Spinal cord (tissue), 10 donors: ENCODE measurements around the gene PALM2AKAP2. TPM values are rescaled to one million over a fixed set of nuclear protein-coding genes. Genes with fewer than 3 reads are reported as not detected.
A peak's percentile ranks its signal among the peaks of the same experiment; 100 is the strongest.

Source experiments
- DNase-seq, 6 donors: peaks; one replicate each; pipeline versions ENCODE4 v3.0.0 to v3.0.0-alpha.2; 2013 to 2015; ENCODE audit warnings: low spot score in 6 of 6, low read depth in 4 of 6
- H3K27ac ChIP-seq: one replicate; pipeline ENCODE4 v1.5.1; 2013; ENCODE audit warnings: low read depth, low read length, control low read depth
- H3K27me3 ChIP-seq: one replicate; pipeline ENCODE4 v1.6.1; 2013; ENCODE audit warnings: low read length; ENCODE audit not compliant: control insufficient read depth, insufficient read depth
- H3K36me3 ChIP-seq: one replicate; pipeline ENCODE4 v1.6.1; 2013; ENCODE audit warnings: low read length; ENCODE audit not compliant: control insufficient read depth, insufficient read depth
- H3K4me1 ChIP-seq: one replicate; pipeline ENCODE4 v1.6.1; 2013; ENCODE audit warnings: low read length; ENCODE audit not compliant: control insufficient read depth, insufficient read depth
- H3K4me3 ChIP-seq: one replicate; pipeline ENCODE4 v1.5.1; 2013; ENCODE audit warnings: low read depth, low read length, control low read depth
- H3K9me3 ChIP-seq: one replicate; pipeline ENCODE4 v1.6.1; 2013; ENCODE audit warnings: low read length; ENCODE audit not compliant: control insufficient read depth, insufficient read depth
- WGBS: methylation state at CpG from one replicate; pipeline ENCODE4 v1.1.5; 2013; ENCODE audit warnings: missing lambda C conversion rate; ENCODE audit not compliant: insufficient coverage; 5-methylcytosine and 5-hydroxymethylcytosine counted together
- polyA plus RNA-seq, 2 donors: library from polyadenylated mRNA; unstranded; fragments of 120-200 nt; gene quantifications; one replicate each; pipeline ENCODE4 v1.2.1, GENCODE V29; 2013; ENCODE audit not compliant: insufficient read length in 2 of 2
- total RNA-seq, 2 donors: library from RNA; depleted of rRNA in 1 of 2; stranded (reverse); fragments of 120-200 nt in 1 of 2; fragments of >200 nt in 1 of 2; gene quantifications; one replicate each; pipeline versions ENCODE4 v1.2.3 to v1.2.4, GENCODE V29; 2013 to 2014
- donor health status: healthy.

Gene PALM2AKAP2
- total and polyA plus RNA-seq, 4 donors, result 6.7 to 16.3 (median 9.0) TPM

DNA sequence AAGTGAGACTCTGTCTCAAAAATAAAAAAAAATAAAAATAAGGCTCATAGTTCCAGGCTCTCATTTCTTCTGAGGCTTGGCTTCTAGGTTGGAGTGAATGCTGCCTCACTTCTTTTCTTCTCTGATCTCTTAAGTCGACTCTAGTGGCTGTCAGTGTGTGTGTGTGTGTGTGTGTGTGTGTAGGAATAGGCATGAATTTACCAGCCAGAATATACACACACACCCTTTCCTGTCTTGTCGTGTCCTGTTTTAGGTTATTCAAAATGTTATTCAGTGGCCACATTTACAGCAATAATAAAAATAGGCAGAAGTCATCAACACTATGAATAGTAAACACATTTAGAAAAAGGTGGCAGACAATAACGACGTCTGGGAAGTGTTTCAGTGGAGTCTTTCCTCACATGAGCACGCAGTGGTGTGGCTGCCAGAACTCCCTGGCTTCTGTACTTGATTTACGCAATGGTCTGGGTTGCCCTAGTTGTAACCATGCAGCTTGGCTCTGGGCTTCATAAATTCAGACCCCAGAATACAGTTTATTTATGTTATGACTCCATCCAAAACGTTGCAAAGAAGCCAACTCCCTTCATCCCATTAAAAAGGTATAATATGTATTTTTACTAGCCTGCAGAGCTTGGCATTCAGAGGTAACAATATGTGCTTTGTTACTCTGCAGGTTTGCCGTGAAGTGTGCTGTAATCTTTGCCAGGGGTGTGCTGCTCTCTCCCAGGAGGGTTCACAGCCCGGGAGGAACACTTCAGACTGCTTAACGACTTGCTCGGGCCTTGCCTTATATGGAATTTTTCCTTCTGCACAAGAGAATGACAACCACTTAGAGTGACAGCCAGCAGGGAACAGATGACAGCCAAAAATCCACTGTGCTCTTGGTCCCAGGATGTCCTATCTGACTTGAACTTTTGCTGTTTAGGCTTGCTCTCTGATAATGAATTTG, 34.4 kb upstream of the PALM2AKAP2 start:
- H3K36me3 ChIP-seq, result no peaks in the 10 kb centered on the region

DNA sequence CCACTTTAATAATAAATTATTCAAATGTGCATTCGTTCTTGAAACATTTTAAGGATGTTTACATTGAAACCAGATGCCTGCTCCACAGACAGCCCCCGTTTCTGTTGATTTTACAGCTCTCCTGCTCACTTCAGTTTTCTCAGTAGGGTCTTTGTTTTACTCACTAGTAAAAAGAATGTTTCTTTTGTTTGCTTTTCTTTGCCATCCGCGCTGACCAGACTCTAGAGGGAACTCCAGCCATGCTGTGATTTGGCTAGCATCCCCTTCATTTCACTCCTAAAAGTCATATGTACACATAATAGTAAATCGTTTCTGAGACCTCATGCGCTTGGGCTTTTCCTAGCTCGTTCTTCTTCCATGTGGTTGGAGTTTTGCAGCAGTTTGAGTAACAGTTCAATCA, 28.7 kb upstream of the PALM2AKAP2 start:
- DNase-seq, result peak in 4 of 6 donors; percentile 15 to 77 (median 42)
- Histone ChIP-seq H3K27me3 (peaks cover 18% of the 10 kb centered on the region), H3K9me3 (no peaks in the 10 kb centered on the region), H3K27ac (peak overlapping the region; percentile 21), H3K4me1 (no peaks in the 10 kb centered on the region), H3K4me3 (no peak overlapping the region), H3K36me3 (no peaks in the 10 kb centered on the region)
- WGBS, result 14% methylated on average over 2 of the region's 7 CpGs

More for the DNA sequence above, 34.4 kb upstream of the PALM2AKAP2 start:
- no peak overlapping the region for H3K27ac ChIP-seq
- peak in 5 of 6 donors; percentile 22 to 90 (median 49) for DNase-seq
- H3K4me3 ChIP-seq, result no peak overlapping the region
- H3K9me3 ChIP-seq, result no peaks in the 10 kb centered on the region
- 8% methylated on average over 5 of the region's 11 CpGs for WGBS
- peaks cover 3% of the 10 kb centered on the region for H3K27me3 ChIP-seq
- H3K4me1 ChIP-seq, result peaks cover 6% of the 10 kb centered on the region

DNA sequence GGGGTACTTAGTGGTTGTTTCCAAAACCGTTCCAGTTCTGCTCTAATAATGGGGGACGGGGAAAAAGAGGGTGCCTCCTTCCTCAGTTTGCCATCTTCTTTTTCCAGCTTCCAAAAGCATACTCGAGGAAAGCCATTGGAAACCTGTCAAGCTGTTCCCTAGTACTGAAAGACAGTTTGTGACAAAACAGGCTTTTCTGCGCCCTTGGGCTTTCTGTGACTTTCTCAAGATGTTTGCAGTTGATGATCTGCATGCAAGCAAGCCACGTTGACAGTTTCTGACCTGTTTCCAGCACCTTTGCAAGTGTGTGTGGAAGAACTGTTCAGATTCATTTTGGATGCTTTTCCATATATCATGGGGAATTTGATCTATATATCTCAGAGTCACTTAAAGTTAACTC, 26.7 kb upstream of the PALM2AKAP2 start:
- no peak overlapping the region for H3K27ac ChIP-seq
- H3K27me3 ChIP-seq, result peaks cover 18% of the 10 kb centered on the region
- 85% methylated on average over 3 of the region's 5 CpGs for WGBS

DNA sequence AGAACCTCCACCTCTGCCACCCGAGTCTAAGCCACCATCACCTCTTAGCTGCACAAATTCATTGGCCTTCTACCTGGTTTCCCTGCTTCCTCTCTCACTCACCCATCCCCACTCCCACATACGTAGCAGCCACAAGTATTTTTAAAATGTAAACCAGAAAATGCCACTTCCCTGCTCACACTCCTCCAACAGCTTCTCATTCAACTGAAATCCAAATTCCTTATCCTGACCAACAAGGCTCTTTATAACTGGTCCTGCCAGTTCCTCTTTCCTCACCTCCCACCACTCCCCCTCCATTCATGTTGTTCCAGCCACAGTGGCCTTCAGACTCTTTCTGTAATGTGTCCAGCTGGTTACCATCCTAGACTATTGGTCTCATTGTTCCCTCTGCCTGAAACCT, 25.0 kb upstream of the PALM2AKAP2 start:
- DNase-seq, result no peak
- Histone ChIP-seq H3K27me3 (peaks cover 16% of the 10 kb centered on the region), H3K4me1 (no peaks in the 10 kb centered on the region), H3K9me3 (no peaks in the 10 kb centered on the region), H3K4me3 (no peak overlapping the region), H3K27ac (no peak overlapping the region), H3K36me3 (no peaks in the 10 kb centered on the region)
- 96% methylated on average over 2 of the region's 2 CpGs for WGBS

More for the DNA sequence above, 26.7 kb upstream of the PALM2AKAP2 start:
- Histone ChIP-seq H3K4me3 (no peak overlapping the region), H3K9me3 (no peaks in the 10 kb centered on the region), H3K36me3 (no peaks in the 10 kb centered on the region), H3K4me1 (no peaks in the 10 kb centered on the region)
- DNase-seq, result no peak

DNA sequence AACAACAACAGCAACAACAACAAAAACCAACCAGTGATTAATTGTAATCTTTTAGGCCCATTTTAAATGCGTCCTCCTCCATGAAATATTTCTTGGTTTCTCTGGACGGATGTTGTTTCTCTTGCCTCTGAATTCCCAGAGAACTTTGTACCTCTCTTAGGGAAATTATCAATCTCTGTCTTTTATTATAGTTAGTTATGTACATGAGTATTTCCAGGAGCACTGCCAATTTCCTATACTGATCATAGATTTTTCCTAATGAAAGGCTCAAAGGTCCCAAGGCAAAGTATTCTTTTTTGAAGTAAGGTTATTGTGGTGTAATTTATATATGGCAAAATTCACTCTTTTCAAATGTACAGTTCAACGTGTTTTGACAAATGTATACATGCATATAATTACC, 20.4 kb upstream of the PALM2AKAP2 start:
- WGBS, result no CpG with 5 or more reads among the region's 3 CpGs
- H3K9me3 ChIP-seq, result no peaks in the 10 kb centered on the region

DNA sequence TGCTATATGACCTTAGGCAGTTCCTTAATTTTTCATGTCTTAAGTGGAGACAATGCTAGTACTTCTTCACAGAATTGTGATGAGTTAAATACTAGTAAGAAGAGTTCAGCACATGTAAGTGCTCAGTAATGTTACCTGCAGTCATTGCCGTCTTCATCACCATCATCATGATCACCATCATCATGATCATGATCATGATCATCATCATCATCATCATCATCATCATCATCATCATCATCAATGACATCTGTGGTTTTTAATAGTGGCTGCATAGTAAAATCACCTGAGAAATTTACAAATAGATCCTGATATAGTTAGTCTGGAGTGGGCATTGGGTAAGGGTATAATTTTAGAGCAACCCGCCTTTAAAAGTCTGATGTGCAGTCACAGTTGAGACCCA, 14.7 kb upstream of the PALM2AKAP2 start:
- WGBS, result 100% methylated on average over 1 of the region's 2 CpGs
- Histone ChIP-seq H3K27me3 (no peaks in the 10 kb centered on the region), H3K27ac (no peak overlapping the region), H3K4me3 (no peak overlapping the region), H3K9me3 (no peaks in the 10 kb centered on the region), H3K4me1 (no peaks in the 10 kb centered on the region), H3K36me3 (no peaks in the 10 kb centered on the region)
- no peak for DNase-seq

More for the DNA sequence above, 20.4 kb upstream of the PALM2AKAP2 start:
- Histone ChIP-seq H3K4me3 (no peak overlapping the region), H3K27ac (no peak overlapping the region), H3K27me3 (peaks cover 3% of the 10 kb centered on the region), H3K4me1 (no peaks in the 10 kb centered on the region), H3K36me3 (no peaks in the 10 kb centered on the region)
- no peak for DNase-seq

DNA sequence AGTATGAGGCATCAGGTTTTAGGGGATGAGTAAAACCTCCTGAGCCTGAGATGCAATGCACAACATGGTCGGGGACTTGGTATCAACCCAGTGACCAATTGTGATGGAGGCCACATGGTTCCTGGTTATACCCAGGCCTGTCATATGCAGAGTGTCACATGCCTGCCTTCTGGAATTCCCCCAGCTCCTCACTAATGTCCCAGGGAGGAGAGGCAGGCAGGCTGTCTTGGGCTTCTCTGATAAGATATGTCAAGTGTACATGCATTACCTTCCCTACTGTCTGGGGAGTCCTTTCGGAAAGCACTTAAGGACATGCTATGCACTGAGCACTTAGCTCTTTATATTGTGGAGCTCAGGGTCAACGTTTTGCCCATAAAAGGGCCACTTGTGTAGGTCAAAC, 14.2 kb upstream of the PALM2AKAP2 start:
- Histone ChIP-seq H3K27me3 (no peaks in the 10 kb centered on the region), H3K4me1 (no peaks in the 10 kb centered on the region), H3K4me3 (no peak overlapping the region), H3K9me3 (no peaks in the 10 kb centered on the region), H3K27ac (no peak overlapping the region), H3K36me3 (no peaks in the 10 kb centered on the region)
- WGBS, result 66% methylated on average over 3 of the region's 3 CpGs
- DNase-seq, result no peak

DNA sequence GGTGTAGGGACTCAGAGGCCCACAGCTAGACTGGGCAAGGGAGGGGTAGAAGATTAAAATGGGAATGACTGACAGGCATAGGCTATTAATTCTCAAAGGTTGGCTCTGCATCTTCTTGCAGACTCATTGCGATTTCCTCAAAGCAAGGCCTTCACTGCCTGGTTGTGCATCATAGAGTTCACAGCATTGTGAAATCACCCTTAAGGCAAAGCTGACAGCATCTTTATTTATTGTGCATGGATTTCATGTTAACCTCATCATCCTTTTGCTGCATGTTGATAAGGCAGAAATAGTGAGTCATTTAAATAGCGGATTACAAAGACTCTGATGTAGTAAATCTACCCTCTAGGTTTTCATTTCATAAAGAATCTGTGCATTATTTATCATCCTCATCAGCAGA, 13.6 kb upstream of the PALM2AKAP2 start:
- H3K4me1 ChIP-seq, result no peaks in the 10 kb centered on the region
- no peak overlapping the region for H3K4me3 ChIP-seq
- no peak overlapping the region for H3K27ac ChIP-seq
- H3K27me3 ChIP-seq, result no peaks in the 10 kb centered on the region
- no peaks in the 10 kb centered on the region for H3K36me3 ChIP-seq
- H3K9me3 ChIP-seq, result no peaks in the 10 kb centered on the region
- peak in 1 of 6 donors; percentile 39 for DNase-seq
- WGBS, result 100% methylated on average over 1 of the region's 2 CpGs

DNA sequence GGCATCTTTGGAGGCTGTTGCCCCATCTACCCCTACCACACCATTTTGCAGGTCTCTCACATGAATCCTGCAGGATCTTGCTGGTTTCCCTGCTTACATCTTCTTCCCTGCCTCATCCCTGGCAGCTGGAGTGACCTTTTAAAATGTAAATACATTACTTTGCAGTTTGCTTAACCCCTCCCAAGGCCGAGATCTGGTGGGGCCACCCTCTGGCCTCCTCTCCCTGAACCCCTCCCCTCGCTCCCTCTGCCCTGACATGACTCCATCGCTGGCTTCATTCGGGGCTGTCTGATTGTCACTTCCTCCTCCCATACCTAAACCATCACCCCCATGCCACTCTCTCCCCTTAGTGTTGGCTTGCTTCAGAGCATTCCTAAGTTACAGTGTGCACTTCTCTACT, 12.6 kb upstream of the PALM2AKAP2 start:
- H3K36me3 ChIP-seq, result no peaks in the 10 kb centered on the region
- 36% methylated on average over 4 of the region's 4 CpGs for WGBS
- H3K27ac ChIP-seq, result no peak overlapping the region
- H3K9me3 ChIP-seq, result no peaks in the 10 kb centered on the region
- no peak overlapping the region for H3K4me3 ChIP-seq
- H3K27me3 ChIP-seq, result no peaks in the 10 kb centered on the region
- H3K4me1 ChIP-seq, result peaks cover 4% of the 10 kb centered on the region
- DNase-seq, result no peak

DNA sequence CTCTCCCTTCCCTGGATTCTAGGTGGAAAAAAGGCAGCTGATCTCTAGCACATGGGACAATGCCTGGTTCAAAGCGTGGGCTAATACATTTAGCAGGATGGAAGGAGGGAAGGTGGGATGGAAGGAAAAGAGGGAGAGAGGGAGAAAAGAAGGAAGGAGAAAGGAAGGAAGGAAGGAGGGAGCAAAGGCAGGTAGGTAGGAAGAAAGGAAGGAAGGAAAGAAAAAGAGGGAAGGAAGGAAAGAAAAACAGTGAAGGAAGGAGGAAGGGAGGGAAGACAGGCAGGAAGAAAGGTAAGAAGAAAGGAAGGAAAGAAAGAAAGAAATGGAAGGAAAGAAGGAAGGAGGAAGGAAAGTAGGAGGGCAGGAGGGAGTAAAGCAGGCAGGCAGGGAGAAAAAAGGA, 12.2 kb upstream of the PALM2AKAP2 start:
- Histone ChIP-seq H3K36me3 (no peaks in the 10 kb centered on the region), H3K4me3 (no peak overlapping the region), H3K27ac (no peak overlapping the region), H3K9me3 (no peaks in the 10 kb centered on the region), H3K27me3 (no peaks in the 10 kb centered on the region), H3K4me1 (peaks cover 4% of the 10 kb centered on the region)
- 94% methylated on average over 1 of the region's 1 CpG for WGBS
- DNase-seq, result no peak
